HepG2 (cell line): ENCODE data around the gene UPF3A. TPM values are rescaled to one million over a fixed set of nuclear protein-coding genes. Genes with fewer than 3 reads are reported as not detected.

ENCODE experiments used
- ATAC-seq: fragments of 200-7000 bp; cut with Tn5 transposase; 3 replicates; pipeline ENCODE4 v1.9.1; 2020; ENCODE audit warnings: mild to moderate bottlenecking, moderate library complexity
- BruUV-seq: library from RNA; stranded (reverse); fragments of 400-500 nt; replicated peaks from 2 replicates; lab custom pipeline; 2021; lab: Mats Ljungman, UMichigan
- CTCF ChIA-PET: fragments of 300-600 bp; formaldehyde crosslinking; extraction: SDS; loops from one replicate; lab custom pipeline; 2021; ENCODE audit warnings: low total read pairs, inconsistent platforms, low intra/inter-chr PET ratio; lab: Yijun Ruan, JAX
- POLR2A ChIA-PET: fragments of 350-600 bp; sonication (Branson Sonifier 250); formaldehyde crosslinking; loops from one replicate; lab custom pipeline; 2020; ENCODE audit warnings: antibody characterized with exemption, inconsistent platforms; lab: Yijun Ruan, JAX
- DNase-seq: peaks from one replicate; pipeline ENCODE4 v3.0.0-alpha.2; 2015; ENCODE audit warnings: low spot score
- FAIRE-seq: peaks from 3 replicates; lab custom pipeline; 2011; peaks lifted over from hg19 to GRCh38; lab: Jason Lieb, UNC
- H2AFZ ChIP-seq: one replicate; pipeline ENCODE4 v1.6.1; 2011; ENCODE audit warnings: low read length, inconsistent platforms
- H3K27ac ChIP-seq: fragments of 300-600 bp; 3 replicates; pipeline ENCODE4 v1.8.0; 2011; ENCODE audit warnings: mixed run types, mild to moderate bottlenecking, mixed read lengths, low read length, inconsistent platforms; ENCODE audit not compliant: insufficient read depth; ENCODE audit errors: extremely low read length
- H3K27me3 ChIP-seq, 2 experiments: fragments of 200-600 bp in 1 of 2; 2 replicates in 1 of 2; 3 replicates in 1 of 2; pipeline versions ENCODE4 v1.6.0 to v1.8.0; 2011; ENCODE audit warnings: low read length in 2 of 2, mild to moderate bottlenecking in 2 of 2, moderate library complexity in 2 of 2, inconsistent platforms in 1 of 2; ENCODE audit not compliant: insufficient read depth in 2 of 2, control insufficient read depth in 1 of 2
- H3K36me3 ChIP-seq, 2 experiments: fragments of 200-600 bp in 1 of 2; replicated peaks in 1 of 2; 2 replicates in 1 of 2; 3 replicates in 1 of 2; pipeline versions ENCODE4 v1.5.1 to v1.8.0; 2011; ENCODE audit warnings: low read length in 2 of 2, inconsistent platforms in 1 of 2; ENCODE audit not compliant: insufficient read depth in 2 of 2, control insufficient read depth in 1 of 2
- H3K4me1 ChIP-seq: 2 replicates; pipeline ENCODE4 v1.5.1; 2012; ENCODE audit warnings: low read length, inconsistent platforms; ENCODE audit not compliant: insufficient read depth
- H3K4me2 ChIP-seq: 2 replicates; pipeline ENCODE4 v1.6.0; 2011; ENCODE audit warnings: low read depth, low read length, inconsistent platforms
- H3K4me3 ChIP-seq, 3 experiments: fragments of 200-600 bp in 1 of 3; sonication (generic), shearing (Covaris generic) in 1 of 3; replicated peaks in 1 of 3; 2 replicates each; pipeline ENCODE4 v1.5.1; 2011 to 2016; ENCODE audit warnings: low read length in 3 of 3, inconsistent platforms in 2 of 3, low read depth in 2 of 3, mild to moderate bottlenecking in 2 of 3, control low read depth in 1 of 3, mixed read lengths in 1 of 3; ENCODE audit not compliant: insufficient read depth in 1 of 3
- H3K79me2 ChIP-seq: one replicate; pipeline ENCODE4 v1.6.1; 2011; ENCODE audit warnings: low read length, inconsistent platforms; ENCODE audit not compliant: insufficient read depth
- H3K9ac ChIP-seq: 2 replicates; pipeline ENCODE4 v1.6.0; 2011; ENCODE audit warnings: mild to moderate bottlenecking, low read depth, low read length, inconsistent platforms; ENCODE audit not compliant: insufficient read depth
- H3K9me3 ChIP-seq: 2 replicates; pipeline ENCODE4 v1.5.1; 2012; ENCODE audit warnings: mild to moderate bottlenecking, low read length
- H4K20me1 ChIP-seq: 2 replicates; pipeline ENCODE4 v1.6.0; 2011; ENCODE audit warnings: inconsistent platforms, mild to moderate bottlenecking, low read length, moderate library complexity; ENCODE audit not compliant: insufficient read depth
- EED ChIP-seq: sonication (generic); formaldehyde crosslinking; IDR thresholded peaks from 2 replicates; pipeline ENCODE4 v1.5.0; 2020; ENCODE audit warnings: mild to moderate bottlenecking, missing genetic modification reagents
- FLYWCH1 ChIP-seq: sonication (generic); formaldehyde crosslinking; IDR thresholded peaks from 2 replicates; pipeline ENCODE4 v1.8.1; 2023; ENCODE audit warnings: mild to moderate bottlenecking, missing genetic modification reagents
- MIXL1 ChIP-seq: IDR thresholded peaks from 2 replicates; pipeline ENCODE4 v1.6.1; 2016
- PCBP1 ChIP-seq: fragments of 200-400 bp; formaldehyde crosslinking; IDR thresholded peaks from 2 replicates; pipeline ENCODE4 v1.6.1; 2017; ENCODE audit warnings: mild to moderate bottlenecking, low read depth, low read length, borderline replicate concordance
- YY1 ChIP-seq: IDR thresholded peaks from 2 replicates; pipeline ENCODE4 v1.6.1; 2011; ENCODE audit warnings: low read length, low read depth, moderate library complexity, mild to moderate bottlenecking; ENCODE audit not compliant: insufficient read depth, insufficient replicate concordance
- WGBS: methylation state at CpG from one replicate; pipeline ENCODE4 v1.1.6; 2017; ENCODE audit warnings: low lambda C conversion rate; 5-methylcytosine and 5-hydroxymethylcytosine counted together
- in situ Hi-C: cut with HindIII; loops from 2 replicates; pipeline ENCODE4 v1.10.0; 2017; ENCODE audit warnings: low pct_unique_long_range_greater_than_20kb; ENCODE audit not compliant: extremely low pct_ligation_motif_present
- intact Hi-C: fragments of 100-400 bp; cut with micrococcal nuclease; formaldehyde crosslinking; loops from one replicate; pipeline ENCODE4 v1.10.0; 2022; ENCODE audit not compliant: unreplicated experiment
- polyA plus RNA-seq, 8 experiments: library from polyadenylated mRNA; depleted of rRNA in 3 of 8; stranded (reverse) in 7 of 8; unstranded in 1 of 8; fragments of >200 nt; fragmentation: Illumina TruSeq in 4 of 8; extraction: Trizol in 4 of 8; gene quantifications; 2 replicates each; pipeline versions ENCODE4 v1.2.1 to v1.2.3, GENCODE V29; 2011 to 2016; ENCODE audit warnings: low read depth in 4 of 8, missing spikeins in 1 of 8, mixed read lengths in 1 of 8; ENCODE audit not compliant: insufficient read depth in 1 of 8
- total RNA-seq, 5 experiments: library from RNA; depleted of rRNA; stranded (reverse); fragments of >200 nt; fragmentation: Illumina TruSeq; extraction: Trizol; gene quantifications; 2 replicates each; pipeline ENCODE4 v1.2.3, GENCODE V29; 2016; ENCODE audit warnings: low read depth in 1 of 5
- TF ChIP-seq, protein P1 (sequence below): sonication (generic); formaldehyde crosslinking; IDR thresholded peaks from 2 replicates; pipeline ENCODE4 v1.5.1; 2020; ENCODE audit warnings: mild to moderate bottlenecking, missing genetic modification reagents, moderate library complexity
- TF ChIP-seq, protein P2 (sequence below): IDR thresholded peaks from 2 replicates; pipeline ENCODE4 v1.6.1; 2016

UPF3A gene
- total and polyA plus RNA-seq, 2 of the 13 experiments (the other 11 are each of a cell fraction or from before 2014, with no cell fraction given), result 60.2 to 63.8 TPM

DNA sequence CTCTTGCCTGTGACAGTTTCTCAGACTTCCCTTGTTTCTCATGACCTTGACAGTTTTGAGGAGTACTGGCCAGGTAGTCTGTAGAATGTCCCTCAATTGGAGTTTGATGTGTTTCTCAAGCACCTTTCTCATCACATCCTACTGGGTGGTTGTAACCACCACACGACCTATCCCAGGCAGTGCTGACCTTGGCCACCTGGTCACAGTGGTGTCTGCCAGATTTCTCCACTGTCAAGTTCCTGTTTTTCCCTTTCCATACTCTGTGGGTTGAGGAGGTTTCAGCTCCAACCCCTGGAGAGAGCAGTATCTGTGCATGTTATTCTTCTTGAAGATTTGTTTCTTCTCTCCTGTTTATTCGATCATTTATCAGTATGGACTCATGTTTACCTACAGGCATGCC is 8.4 kb upstream of the UPF3A start (continued):
- TF ChIP-seq, protein P1, sequence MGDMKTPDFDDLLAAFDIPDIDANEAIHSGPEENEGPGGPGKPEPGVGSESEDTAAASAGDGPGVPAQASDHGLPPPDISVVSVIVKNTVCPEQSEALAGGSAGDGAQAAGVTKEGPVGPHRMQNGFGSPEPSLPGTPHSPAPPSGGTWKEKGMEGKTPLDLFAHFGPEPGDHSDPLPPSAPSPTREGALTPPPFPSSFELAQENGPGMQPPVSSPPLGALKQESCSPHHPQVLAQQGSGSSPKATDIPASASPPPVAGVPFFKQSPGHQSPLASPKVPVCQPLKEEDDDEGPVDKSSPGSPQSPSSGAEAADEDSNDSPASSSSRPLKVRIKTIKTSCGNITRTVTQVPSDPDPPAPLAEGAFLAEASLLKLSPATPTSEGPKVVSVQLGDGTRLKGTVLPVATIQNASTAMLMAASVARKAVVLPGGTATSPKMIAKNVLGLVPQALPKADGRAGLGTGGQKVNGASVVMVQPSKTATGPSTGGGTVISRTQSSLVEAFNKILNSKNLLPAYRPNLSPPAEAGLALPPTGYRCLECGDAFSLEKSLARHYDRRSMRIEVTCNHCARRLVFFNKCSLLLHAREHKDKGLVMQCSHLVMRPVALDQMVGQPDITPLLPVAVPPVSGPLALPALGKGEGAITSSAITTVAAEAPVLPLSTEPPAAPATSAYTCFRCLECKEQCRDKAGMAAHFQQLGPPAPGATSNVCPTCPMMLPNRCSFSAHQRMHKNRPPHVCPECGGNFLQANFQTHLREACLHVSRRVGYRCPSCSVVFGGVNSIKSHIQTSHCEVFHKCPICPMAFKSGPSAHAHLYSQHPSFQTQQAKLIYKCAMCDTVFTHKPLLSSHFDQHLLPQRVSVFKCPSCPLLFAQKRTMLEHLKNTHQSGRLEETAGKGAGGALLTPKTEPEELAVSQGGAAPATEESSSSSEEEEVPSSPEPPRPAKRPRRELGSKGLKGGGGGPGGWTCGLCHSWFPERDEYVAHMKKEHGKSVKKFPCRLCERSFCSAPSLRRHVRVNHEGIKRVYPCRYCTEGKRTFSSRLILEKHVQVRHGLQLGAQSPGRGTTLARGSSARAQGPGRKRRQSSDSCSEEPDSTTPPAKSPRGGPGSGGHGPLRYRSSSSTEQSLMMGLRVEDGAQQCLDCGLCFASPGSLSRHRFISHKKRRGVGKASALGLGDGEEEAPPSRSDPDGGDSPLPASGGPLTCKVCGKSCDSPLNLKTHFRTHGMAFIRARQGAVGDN (CRISPR knock-in tag), result no peak
- no peak for TF ChIP-seq YY1

DNA sequence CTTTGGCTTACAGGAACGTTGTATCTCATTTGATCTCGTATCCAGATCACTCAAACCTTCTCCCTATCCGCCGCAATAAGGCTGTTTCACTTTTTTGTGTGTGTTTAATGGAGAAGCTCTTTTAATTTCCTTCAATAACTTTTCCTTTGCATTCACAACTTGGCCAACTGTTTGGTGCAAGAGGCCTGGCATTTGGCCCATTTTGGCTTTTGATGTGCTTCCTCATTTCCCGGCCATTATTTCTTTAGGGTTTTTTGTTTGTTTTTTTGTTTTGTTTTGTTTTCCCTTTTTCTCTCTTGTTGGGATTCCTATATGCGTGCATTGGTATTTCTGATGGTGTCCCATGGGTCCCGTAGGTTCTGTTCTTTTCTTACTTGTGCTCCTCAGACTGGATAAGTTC is 6.1 kb upstream of the UPF3A start:
- DNase-seq (no peak), ATAC-seq (no peak), FAIRE-seq (no peak)
- no peaks in the 10 kb centered on the region for H4K20me1 ChIP-seq
- peaks cover 2 to 18% of the 10 kb centered on the region in 2 experiments; a peak in 3 of 5 replicates for H3K36me3 ChIP-seq
- H2AFZ ChIP-seq, result no peak overlapping the region
- no peaks in the 10 kb centered on the region for H3K79me2 ChIP-seq
- intact Hi-C loops, result no loop called here
- in situ Hi-C loops, result no loop called here
- H3K4me2 ChIP-seq, result no peak overlapping the region
- peaks cover 10% of the 10 kb centered on the region for H3K4me1 ChIP-seq
- H3K9ac ChIP-seq, result no peak overlapping the region
- WGBS, result 98% methylated on average over 7 of the region's 7 CpGs
- POLR2A ChIA-PET, result no interaction called here
- CTCF ChIA-PET, result no interaction called here
- TF ChIP-seq FLYWCH1 (CRISPR knock-in tag) (no peak), EED (CRISPR knock-in tag) (no peak), MIXL1 (no peak), PCBP1 (no peak)
- TF ChIP-seq, protein P2, sequence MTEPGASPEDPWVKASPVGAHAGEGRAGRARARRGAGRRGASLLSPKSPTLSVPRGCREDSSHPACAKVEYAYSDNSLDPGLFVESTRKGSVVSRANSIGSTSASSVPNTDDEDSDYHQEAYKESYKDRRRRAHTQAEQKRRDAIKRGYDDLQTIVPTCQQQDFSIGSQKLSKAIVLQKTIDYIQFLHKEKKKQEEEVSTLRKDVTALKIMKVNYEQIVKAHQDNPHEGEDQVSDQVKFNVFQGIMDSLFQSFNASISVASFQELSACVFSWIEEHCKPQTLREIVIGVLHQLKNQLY (CRISPR knock-in tag), result no peak
- H3K27ac ChIP-seq, result no peak overlapping the region
- H3K27me3 ChIP-seq, result no peaks in the 10 kb centered on the region
- BruUV-seq, result no TSS peak
- H3K4me3 ChIP-seq, result no peak overlapping the region
- no peaks in the 10 kb centered on the region for H3K9me3 ChIP-seq
